Stimulated activated CD4-positive, alpha-beta T cell treated with anti-CD3 and anti-CD28 coated beads, Interleukin-12 subunit alpha, Interleukin-12 subunit beta, amount 100 ng/mL, for 48 hours (primary cell): ENCODE measurements around the gene SEPTIN1.
"Not testable (repeated sequence)": the region's sequence is repeated elsewhere in the genome, so short reads cannot be mapped to it uniquely, and the experiment has no call there.

Experiments
- DNase-seq, 3 donors: peaks; one replicate each; pipeline ENCODE4 v3.0.0-alpha.2; 2020; ENCODE audit warnings: low read depth in 2 of 3, low spot score in 1 of 3

SEPTIN1 gene

DNA sequence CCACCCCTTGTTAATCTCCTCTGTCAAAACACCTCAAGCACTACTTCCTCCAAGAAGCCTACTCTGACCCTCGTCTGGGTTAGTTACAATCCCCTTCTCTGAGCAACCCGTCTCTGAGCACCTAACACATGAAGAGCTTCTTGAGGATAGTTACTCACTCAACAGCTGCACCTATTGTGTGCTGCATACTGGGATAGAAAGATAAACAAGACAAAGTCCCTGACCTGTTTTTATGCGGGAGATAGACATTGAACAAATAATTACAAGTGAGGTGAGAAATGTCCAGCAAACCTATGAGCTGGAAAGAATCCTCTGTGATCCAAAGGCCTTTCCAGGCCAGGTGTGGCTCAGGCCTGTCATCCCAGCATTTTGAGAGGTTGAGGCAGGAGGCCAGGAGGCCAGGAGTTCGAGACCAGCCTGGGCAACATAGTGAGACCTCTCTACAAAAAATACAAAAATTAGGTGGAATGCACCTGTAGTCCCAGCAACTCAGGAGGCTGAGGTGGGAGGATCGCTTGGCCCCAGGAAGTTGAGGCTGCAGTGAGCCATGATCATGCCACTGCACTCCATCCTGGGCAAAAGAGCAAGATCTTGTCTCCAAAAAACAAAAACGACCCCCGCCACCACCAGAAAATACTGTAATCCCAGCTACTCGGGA lies 19.5 kb upstream of the SEPTIN1 start:
- no peak for DNase-seq

DNA sequence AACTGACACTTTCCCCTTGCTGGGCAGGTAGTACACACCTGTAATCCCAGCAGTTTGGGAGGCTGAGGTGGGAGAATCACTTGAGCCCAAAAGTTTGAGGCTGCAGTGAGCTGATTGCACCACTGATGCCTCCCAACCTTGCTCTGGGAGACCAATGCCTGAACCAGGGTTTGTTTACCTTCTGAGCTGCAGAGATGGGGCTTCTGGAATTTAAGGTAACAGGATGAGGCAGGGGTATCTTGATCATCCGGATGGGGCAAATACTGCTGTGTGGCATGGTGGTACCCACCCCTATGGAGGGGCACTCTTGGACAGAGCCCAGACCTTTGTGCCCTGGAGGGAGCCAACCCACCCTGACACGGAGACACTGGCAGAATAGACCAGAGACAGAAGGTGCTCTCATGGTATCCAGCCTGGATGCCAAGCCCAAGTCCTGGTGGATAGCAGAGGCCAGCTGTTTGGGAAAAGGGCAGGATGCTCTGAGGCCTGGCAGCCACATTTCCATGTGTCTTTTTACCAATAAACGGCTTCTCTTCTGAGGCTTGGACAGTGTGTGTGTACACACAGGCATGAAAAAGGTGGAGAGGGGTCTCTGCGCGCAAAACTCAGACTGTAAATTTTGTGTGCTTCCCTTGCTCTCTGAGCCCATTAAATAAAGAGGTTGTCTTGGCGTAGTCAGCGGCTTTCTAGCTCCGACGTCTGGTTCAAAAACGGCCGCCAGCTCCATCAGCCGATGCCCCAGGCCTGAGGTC lies 17.2 kb upstream of the SEPTIN1 start:
- no peak for DNase-seq

DNA sequence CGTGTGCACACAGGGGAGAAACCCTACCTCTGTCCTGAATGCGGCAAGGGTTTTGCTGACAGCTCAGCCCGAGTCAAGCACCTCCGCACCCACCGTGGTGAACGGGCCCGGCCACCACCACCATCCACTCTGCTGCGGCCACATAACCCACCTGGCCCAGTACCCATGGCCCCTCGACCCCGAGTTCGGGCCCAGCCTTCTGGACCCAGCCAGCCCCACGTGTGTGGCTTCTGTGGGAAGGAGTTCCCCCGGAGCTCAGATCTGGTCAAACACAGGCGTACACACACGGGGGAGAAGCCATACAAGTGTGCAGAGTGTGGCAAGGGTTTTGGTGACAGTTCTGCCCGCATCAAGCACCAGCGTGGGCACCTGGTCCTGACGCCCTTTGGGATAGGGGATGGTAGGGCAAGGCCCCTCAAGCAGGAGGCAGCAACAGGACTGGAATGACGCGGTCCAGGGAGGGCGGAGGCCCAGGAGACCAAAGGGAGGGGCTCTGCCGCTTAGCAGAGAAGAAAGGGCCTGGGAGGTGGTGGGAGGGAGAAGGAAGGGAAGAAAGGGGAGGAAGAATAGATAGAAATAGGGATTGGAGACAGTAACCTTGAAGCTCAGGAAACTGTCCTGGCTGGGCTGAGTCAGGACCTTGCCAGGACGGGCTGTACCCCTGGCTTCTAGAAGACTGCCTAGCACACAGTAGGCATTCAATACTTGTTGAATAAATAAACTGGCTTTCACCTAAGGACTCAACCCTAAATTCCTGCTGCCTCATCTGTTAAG lies 16.5 kb upstream of the SEPTIN1 start:
- DNase-seq = no peak

DNA sequence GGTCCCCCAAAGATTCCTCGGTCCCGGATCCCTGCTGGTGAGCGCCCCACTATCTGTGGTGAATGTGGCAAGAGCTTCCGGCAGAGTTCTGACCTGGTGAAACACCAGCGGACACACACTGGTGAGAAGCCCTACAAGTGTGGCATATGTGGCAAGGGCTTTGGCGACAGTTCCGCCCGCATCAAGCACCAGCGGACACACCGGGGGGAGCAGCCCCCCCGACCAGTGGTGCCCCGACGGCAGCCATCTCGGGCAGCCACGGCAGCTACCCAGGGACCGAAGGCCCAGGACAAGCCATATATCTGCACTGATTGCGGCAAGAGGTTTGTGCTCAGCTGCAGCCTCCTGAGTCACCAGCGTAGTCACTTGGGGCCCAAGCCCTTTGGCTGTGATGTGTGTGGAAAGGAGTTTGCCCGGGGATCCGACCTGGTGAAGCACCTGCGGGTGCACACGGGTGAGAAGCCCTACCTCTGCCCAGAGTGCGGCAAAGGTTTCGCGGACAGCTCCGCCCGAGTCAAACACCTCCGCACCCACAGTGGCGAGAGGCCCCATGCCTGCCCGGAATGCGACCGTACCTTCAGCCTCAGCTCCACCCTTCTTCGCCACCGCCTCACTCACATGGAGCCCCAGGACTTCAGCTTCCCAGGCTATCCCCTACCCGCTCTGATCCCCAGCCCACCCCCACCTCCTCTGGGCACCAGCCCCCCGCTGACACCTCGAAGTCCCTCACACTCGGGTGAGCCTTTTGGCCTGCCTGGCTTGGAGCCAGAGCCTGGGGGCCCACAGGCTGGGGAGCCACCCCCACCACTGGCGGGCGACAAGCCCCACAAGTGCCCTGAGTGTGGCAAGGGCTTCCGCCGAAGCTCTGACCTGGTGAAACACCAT lies 15.7 kb upstream of the SEPTIN1 start:
- no peak for DNase-seq

DNA sequence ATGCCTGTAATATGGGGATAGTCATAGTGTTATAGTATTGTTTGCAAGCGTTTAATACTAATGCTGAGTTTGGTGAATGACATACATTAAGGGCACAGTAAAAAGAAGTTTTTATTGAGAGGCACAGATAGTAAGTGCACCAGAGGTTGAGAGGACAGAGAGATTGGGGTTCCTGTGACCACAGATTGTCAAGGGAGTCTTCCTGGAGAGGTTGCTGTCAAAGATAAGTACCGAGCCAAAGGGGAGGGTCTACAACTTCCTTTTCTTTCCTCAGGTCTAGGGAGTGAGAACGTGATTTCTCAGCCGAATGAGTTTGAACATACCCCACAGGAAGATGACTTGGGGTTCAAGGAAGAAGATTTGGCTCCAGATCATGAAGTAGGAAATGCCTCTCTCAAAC lies 14.7 kb upstream of the SEPTIN1 start:
- no peak for DNase-seq

DNA sequence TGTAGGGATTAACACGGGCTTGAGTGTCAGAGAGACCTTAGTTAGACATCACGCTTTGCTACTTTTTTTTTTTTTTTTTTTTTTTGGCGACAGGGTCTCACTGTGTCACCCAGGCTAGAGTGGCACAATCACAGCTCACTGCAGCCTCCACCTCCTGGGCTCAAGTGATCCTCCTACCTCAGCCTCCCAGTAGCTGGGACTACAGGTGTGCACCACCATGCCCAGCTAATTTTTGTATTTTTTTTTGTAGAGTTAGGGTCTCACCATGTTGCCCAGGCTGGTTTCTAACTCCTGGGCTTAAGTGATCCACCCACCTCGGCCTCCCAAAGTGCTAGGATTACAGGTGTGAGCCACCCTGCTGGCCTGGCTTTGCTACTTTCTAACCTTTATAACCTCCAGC lies 14.3 kb upstream of the SEPTIN1 start:
- not testable (repeated sequence) for DNase-seq

DNA sequence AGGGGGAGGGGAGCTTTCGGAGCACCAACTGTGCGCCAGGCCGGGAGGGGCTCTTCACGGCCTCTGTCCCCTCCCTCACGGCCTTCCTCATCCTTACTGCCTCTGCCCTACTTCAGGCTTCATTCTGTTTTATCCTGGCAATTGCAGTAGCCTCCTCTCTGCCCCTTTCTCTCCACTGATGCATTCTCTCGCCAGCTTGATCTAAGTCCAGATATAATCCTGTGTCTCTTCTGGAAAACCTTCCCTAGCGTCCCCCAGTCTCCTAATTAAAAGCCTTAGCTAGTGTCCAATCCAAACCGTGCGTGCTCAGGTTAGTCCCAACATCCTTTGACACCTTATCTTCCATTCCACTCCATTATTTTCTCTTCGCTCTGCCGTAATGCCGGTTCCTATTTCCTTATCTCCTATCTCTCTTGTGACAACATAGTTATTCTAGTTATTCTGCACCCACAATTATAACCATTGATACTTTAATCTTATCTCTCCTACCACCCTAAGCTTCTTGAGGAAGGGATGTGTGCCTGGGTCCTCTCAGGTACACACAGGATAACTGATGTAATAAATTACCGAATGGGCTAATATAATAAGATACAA lies 13.7 kb upstream of the SEPTIN1 start:
- no peak for DNase-seq

DNA sequence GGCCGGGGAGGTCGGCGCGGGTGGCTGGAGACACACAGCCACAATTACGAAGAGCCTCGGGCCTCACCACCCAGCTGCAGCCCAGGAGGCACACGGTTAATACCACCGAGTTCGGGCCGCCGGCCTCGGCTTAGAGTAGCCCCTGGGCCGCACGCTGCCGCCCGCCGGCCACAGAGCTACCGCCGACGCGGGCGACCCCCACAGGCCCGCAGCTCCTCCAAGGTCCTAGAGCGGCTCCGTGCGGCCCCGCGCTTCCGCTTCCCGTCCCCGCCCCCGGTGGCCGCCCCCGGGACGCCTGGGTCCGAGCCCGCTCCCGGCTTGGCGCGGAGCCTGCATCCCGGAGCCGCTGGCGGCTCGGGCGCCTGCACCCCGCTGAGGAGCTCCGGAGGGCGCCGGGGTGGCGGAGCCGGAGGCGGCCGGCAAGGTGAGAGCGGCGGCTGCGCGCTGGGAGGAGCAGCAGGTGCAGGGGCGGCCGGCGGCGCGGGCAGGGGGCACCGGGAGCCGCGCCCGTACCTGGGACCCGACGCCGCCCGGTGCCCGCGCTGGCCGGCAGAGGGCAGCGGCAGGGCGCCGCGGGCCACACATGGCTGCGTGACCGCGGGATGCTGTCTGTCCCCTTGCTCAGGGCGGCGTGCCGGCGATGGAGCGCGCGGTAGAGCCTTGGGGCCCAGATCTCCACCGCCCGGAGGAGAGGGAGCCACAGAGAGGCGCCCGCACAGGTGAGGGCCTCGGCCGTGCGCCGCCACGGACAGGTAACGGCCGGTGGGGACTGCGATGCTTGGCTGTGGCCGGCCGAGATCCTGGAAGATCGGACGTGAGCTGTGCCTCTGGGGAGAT lies 13.0 kb upstream of the SEPTIN1 start, which contains the start of gene ZNF48:
ZNF48 (plus strand) TSS at position 266 of the 837 bp plus-strand sequence; CDS start at position 641, 375 bp downstream.
- peak in 1 of 3 donors; percentile 46 for DNase-seq

DNA sequence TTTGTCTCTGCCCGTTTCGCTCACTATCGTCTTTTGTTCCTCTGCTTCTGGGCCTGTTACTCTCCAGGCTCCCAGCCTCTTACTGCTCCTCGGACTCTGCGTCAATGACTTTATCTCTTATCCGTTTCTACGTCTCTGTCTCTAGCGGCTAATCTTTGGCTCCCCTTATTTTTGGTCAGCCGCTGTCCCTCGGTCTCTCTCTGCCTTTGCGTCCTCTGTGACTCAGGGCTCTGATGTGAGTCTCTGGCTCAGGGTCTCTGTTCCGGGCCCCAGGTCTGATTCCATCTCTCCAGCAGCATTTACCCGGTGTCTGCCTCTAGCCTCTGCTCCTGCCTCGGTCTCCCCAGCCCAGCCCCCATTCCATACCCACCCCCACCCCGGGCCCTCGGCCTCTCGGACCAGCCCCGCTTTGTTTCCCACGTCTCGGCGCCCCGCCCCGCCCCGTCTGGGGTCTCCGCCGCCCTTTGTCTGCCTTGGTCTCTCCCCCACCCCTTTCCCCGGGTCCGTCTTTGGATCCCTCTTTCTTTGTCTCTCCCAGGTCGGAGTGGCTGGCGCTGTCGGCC lies 12.3 kb upstream of the SEPTIN1 start:
- DNase-seq = no peak

DNA sequence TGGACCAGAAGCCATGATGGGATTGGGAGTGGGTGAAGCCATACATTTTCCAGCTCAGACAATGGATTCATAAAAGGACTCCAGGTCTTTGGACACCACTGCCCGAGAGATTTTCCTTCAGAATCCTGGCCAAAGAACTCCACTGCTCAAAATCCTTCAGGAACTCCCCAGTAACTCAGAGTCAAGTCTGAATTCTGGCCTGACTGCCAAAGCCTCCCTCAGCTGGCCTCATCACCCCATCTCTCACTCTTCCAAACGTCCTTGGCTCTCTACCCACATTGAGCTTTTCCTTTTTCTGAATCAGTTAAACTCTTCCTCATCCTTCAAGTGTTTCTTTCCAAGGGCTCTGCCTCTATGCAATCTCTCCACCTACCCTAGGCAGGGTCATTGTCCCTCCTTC lies 1.2 kb upstream of the SEPTIN1 start:
- DNase-seq = no peak

DNA sequence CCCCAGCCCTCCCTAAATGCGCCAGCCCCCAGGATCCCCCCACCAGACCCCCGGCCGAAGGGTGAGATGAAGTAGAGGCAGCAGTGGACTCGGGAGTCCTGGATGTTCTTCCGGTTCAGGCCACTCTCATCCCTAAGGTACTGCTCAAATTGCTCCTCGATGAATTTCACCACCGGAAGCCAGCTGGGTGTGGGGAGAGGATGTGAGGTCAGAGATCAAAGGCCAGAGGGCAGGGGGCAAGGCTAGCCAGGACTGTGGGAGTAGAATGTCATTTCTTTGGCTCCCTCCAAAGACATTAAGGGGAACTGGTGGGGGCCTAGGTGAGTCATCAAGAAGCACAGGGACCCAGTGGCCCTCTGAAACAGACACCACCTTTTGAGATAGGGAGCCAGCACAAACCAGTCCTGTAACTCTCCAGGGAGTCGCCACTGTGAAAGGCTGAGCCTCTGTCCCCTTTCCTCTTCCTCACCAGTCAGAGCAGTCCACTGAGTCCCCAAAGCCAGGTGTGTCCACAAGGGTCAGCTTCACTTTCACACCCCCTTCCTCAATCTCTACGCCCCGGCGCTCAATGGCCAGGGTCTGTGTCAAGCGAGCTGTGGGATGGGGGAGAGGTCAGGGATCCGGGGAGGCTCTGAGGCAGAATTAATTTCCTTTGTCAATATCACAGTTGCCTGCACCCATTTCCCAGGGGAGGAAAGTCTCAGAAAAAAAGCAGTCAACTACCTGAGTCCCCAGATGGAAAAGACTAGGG lies 895 bp downstream of the SEPTIN1 start:
- no peak for DNase-seq

DNA sequence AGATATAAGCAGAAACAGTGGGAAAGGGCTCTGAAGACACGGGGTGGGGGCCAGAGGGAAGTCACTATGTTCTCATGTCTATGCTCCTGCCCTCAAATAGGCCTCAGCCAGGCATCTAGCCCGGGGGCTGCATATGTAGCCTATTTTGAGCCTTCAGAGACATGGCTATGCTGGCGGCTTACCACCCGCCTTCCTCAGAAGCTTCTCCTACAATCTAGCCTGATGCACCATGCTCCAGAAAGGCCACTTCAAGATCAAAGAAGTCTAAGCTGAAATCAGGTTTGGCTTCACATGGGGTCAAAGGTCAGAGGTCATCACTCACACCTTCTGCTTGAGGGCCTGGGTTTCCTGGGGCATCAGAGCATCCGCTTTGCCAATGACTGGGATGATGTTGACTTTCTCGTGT lies 1.6 kb downstream of the SEPTIN1 start:
- no peak for DNase-seq

DNA sequence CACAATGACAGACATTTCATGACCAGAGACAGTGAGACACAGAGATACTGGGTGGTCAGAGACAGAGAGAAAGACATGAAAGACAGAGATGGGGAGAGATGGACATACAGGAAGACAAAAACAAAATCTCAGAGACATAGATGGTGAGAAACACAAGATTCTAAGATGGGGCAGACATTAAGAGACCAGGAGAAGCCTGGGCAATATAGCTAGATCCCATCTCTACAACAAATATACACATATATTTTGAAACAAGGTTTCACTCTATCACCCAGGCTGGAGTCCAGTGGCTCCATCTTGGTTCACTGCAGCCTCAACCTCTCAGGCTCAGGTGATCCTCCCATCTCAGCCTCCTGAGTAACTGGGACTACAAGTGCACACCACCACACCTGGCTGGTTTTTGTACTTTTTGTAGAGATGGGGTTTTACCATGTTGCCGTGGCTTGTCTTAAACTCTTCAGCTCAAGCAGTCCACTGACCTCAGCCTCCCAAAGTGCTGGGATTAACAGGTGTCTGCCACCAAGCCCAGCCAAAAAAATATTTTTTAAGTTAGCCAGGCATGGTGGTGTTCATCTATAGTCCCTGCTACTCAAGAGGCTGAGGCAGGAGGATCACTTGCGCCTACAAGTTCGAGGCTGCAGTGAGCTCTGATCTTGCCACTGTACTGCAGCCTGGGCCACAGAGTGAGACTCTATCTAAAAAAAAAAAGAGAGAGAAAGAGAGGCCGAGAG lies 2.1 kb downstream of the SEPTIN1 start:
- no peak for DNase-seq

DNA sequence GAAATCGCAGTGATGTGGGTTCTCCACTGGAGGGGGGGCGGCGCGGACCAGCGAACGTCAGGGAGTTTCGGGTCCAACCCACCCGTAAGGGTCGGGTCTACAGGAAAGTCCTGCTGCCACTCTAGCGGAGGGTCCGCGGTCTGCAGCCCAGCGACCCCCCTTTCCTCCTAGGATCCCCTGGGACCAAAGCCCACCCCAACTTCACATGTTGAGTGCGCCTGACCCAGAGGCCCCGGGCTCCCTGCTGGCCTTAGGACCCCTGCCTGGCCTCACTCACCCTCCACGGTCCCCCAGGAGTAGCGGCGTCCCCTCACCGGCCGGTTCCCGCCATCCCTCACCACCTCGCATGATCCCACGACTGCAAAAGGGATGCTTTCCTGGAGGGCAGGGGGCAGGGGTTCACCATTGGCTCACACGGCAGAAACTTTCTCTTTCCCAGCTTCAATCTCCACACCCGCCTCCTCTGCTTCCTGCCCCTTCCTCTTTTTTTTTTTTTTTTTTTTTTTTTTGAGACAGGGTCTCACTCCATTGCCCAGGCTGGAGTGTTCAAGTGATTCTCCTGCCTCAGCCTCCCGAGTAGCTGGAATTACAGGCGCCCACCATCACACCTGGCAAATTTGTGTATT lies 3.1 kb downstream of the SEPTIN1 start:
- no peak for DNase-seq

DNA sequence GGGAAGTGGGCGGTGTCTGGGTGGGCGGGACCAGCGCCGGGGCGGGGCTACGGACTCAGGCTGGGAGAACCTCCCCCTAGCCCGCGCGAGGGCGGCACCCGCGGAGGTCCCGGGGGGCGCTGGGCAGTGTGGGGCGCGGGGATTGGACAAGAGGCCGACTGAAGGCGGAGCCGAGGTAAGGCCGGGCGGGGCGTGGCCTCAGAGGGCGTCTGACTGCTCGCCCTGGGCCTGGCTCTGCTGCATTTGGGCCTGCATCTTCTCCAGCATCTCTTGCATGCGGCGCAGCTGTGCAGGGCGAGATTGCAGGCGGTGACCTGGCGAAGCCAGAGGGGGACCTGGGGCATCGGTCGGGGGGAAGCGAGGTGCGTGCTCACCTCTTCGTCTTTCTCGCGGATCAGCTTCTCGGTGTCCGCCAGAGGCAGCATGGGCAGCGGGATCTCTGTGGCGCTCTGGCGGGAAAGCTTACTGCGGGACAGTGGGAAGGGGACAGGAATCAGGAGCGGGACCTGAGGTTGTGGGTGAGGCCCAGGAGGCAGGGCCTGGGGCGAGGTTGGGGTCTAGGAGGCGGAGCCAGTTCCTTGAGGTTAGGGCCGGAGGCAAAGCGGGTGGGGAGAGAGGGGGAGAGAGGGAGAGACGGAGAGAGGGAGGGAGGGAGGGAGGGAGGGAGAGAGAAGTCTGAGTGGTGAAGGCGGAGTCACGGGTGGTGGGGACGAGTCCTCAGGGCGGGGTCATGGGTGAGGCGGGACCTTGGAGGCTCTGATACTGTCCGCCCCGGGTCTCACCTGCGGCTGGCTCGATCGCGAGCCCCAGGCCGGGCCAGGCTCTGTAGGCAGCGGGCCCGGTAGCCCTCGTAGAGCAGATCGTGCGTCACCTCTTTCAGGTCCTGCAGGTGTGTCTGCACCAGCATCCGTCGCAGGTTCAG lies 3.9 kb downstream of the SEPTIN1 start:
- peak; percentile 98 to 99 (median 99) for DNase-seq

DNA sequence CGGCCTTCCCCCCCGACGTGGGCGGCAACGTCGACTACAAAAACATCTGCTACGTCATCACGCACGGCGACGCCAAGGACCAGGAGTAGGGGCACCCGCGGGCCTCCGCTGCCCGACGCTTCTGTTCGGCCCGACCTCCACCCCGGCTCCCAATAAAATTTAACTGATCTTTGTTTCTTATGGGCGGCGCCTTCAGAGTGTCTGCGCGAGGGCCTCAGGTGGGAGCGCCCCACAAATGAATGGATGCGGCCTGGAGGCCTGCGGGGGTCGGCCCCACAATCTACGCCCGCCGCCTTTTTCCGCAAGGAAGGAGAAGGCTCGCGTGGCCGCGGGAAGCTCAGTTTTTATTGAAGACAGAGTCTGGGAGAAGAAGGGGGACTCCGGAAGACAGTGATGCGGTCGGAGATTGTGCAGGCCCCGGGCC lies 4.5 kb downstream of the SEPTIN1 start:
- peak; percentile 76 to 77 (median 77) for DNase-seq
